Measurements from ENCODE around the gene SFSWAP.

The SFSWAP gene

GRCh38 chr12:131818821-131819585 is 108.1 kb downstream of the SFSWAP start (continued):
- TF ChIP-seq PATZ1 (CRISPR knock-in tag; IDR thresholded peaks at IDR 0.05; ENCODE audit: borderline replicate concordance): no peak
- no peak for TF ChIP-seq CSDC2 (CRISPR knock-in tag; IDR thresholded peaks at IDR 0.05)

DNA sequence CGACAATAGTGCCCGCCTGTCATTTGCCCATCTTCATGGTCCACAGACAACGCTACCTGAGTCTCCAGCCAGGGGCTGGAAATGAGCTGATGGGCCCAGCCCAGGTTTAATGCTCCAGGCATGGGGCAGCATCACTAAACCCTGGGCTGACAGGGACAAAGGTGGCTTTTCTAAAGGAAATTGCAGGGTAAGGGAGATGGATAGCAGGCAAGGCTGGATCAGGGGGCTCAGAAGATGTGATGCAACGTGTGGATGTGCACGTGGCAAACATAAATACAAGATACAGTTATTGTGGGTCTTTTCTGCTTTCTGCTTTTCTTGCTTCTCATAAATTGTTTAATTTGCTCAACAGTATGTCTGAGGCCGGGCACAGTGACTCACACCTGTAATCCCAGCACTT is 113.6 kb downstream of the SFSWAP start:
- no peak for TF ChIP-seq CSDC2 (CRISPR knock-in tag; IDR thresholded peaks at IDR 0.05)
- TF ChIP-seq TSHZ2 (CRISPR knock-in tag; IDR thresholded peaks at IDR 0.05): no peak
- TF ChIP-seq, protein P1, sequence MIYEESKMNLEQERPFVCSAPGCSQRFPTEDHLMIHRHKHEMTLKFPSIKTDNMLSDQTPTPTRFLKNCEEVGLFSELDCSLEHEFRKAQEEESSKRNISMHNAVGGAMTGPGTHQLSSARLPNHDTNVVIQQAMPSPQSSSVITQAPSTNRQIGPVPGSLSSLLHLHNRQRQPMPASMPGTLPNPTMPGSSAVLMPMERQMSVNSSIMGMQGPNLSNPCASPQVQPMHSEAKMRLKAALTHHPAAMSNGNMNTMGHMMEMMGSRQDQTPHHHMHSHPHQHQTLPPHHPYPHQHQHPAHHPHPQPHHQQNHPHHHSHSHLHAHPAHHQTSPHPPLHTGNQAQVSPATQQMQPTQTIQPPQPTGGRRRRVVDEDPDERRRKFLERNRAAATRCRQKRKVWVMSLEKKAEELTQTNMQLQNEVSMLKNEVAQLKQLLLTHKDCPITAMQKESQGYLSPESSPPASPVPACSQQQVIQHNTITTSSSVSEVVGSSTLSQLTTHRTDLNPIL (CRISPR knock-in tag; IDR thresholded peaks at IDR 0.05; ENCODE audit: low read depth): no peak
- TF ChIP-seq ZFP3 (CRISPR knock-in tag; IDR thresholded peaks at IDR 0.05): no peak
- no peak for TF ChIP-seq PATZ1 (CRISPR knock-in tag; IDR thresholded peaks at IDR 0.05; ENCODE audit: borderline replicate concordance)
- TF ChIP-seq OSR1 (CRISPR knock-in tag; IDR thresholded peaks at IDR 0.05): no peak
- no peak for TF ChIP-seq ZC3H10 (CRISPR knock-in tag; IDR thresholded peaks at IDR 0.05)
- TF ChIP-seq ZFP30 (CRISPR knock-in tag; IDR thresholded peaks at IDR 0.05): no peak
- no peak for ATAC-seq

- TF ChIP-seq OSR1 (CRISPR knock-in tag; IDR thresholded peaks at IDR 0.05) (no peak), ZNF70 (CRISPR knock-in tag; IDR thresholded peaks at IDR 0.05) (no peak), RARB (CRISPR knock-in tag; IDR thresholded peaks at IDR 0.05) (no peak), ZFP3 (CRISPR knock-in tag; IDR thresholded peaks at IDR 0.05) (no peak), BACH2 (CRISPR knock-in tag; IDR thresholded peaks at IDR 0.05; ENCODE audit: borderline replicate concordance) (no peak), ZNF8 (CRISPR knock-in tag; IDR thresholded peaks at IDR 0.05) (no peak), TSHZ2 (CRISPR knock-in tag; IDR thresholded peaks at IDR 0.05) (no peak), POU6F1 (CRISPR knock-in tag; IDR thresholded peaks at IDR 0.05; ENCODE audit: borderline replicate concordance, low read depth) (no peak), TCF4 (CRISPR knock-in tag; IDR thresholded peaks at IDR 0.05; ENCODE audit: borderline replicate concordance) (no peak), ZC3H10 (CRISPR knock-in tag; IDR thresholded peaks at IDR 0.05) (no peak), ARNTL (CRISPR knock-in tag; IDR thresholded peaks at IDR 0.05; ENCODE audit: borderline replicate concordance, low read depth) (no peak)
- TF ChIP-seq, protein P2, sequence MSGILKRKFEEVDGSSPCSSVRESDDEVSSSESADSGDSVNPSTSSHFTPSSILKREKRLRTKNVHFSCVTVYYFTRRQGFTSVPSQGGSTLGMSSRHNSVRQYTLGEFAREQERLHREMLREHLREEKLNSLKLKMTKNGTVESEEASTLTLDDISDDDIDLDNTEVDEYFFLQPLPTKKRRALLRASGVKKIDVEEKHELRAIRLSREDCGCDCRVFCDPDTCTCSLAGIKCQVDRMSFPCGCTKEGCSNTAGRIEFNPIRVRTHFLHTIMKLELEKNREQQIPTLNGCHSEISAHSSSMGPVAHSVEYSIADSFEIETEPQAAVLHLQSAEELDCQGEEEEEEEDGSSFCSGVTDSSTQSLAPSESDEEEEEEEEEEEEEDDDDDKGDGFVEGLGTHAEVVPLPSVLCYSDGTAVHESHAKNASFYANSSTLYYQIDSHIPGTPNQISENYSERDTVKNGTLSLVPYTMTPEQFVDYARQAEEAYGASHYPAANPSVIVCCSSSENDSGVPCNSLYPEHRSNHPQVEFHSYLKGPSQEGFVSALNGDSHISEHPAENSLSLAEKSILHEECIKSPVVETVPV (CRISPR knock-in tag; IDR thresholded peaks at IDR 0.05): no peak
- TF ChIP-seq, protein P1 (CRISPR knock-in tag; IDR thresholded peaks at IDR 0.05; ENCODE audit: low read depth): no peak
- ATAC-seq: no peak
Observed at GRCh38 chr12:131825146-131825892, 114.4 kb downstream of the SFSWAP start.

Data from SK-N-SH treated with all-trans-retinoic acid at 6 μM for 48 hours (cell line).